LoVo (cell line): ENCODE results near the gene DDX23.

Source experiments
- DNase-seq: peaks from one replicate; pipeline ENCODE4 v3.0.0-alpha.2; 2016; ENCODE audit warnings: low spot score

The DDX23 gene

DNA sequence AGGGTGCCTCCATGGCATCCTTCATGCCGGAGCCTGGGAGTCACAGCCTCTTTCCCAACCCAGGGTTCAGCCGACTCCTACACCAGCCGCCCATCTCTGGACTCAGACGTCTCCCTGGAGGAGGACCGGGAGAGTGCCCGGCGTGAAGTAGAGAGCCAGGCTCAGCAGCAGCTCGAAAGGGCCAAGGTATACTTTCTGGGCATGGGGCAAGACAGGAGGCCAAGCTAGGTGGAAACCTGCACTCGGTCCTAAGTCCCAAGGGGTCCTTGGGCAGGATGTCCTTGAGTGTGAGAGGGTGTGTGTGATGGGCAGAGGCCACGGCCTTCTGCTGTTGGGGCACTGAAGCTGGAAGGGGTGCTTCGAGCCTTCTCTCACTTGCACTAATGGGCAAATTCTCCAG, 28.7 kb downstream of the DDX23 start:
- no peak for DNase-seq

DNA sequence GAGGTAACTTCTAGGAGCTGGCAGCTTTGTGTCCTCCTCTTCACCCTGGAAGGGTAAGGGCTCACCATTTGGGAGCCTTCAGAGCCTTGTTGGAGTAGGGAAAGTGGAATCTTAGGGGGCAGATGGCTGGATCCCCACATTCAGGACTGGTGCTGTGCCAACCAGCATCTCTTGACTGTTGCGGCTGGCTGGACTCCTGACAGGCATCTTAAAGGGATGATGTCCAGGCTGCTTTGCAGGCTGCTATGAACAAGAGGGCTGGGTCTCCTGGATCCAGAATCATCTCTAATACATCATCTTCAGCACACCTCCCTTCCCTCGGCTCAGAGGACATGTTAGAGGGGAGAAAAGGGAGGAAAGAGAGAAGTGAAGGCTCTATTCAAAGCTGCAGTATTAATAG, 29.3 kb downstream of the DDX23 start:
- no peak for DNase-seq

DNA sequence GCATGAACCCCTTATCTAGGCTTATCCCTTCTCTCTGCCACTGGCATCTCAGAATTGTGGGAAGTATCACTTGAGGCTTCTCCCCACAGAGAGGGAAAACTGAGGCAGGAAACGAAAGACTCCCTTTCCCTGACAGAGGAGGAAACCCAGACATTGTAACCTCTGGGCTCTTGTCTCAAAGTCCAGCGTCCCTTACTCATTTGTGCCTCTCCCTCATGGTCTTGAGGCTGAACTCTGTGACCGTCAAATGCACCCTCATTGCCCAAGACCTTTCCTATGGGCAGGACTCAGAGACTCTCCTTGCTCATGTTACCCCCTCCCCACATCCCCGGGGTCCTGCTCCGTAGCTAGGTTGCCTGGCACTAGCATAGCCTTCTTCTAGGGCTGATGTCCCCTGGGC, 29.8 kb downstream of the DDX23 start:
- no peak for DNase-seq

DNA sequence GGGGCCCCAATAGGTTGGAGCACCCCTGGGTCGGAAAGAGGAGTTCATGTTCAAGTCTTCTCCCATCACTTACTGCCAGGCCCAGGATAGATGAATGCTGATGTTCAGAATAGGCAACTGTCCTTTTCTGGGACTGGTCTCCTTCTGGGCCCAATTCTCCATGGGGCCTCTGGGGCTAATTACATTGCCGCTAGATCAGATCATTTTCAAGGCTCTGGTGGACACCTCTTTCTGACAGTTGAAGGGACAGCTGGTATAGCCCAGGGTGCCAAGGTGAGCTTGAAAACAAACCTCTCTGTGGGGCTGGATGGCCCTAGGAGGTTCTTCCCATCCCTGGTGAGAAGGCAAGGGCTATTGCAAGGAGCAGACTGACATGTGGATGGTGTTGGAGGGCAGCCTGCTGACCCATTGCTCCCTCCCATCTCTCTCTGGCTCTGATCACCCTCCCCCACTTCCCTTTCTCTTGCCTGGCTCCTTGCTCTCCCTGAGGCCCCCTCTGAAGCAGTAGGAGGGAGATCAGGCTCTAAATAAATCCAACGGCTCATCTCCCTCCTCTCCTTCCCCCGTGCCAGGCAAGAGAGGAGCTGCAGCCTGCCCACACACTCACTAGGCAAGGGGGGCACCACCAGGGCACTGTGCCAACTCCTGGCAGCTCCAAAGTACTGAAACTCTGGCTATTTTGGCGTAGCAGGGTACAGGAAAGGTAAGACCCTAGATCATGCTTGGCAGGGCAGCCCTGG, 31.8 kb downstream of the DDX23 start:
- no peak for DNase-seq

DNA sequence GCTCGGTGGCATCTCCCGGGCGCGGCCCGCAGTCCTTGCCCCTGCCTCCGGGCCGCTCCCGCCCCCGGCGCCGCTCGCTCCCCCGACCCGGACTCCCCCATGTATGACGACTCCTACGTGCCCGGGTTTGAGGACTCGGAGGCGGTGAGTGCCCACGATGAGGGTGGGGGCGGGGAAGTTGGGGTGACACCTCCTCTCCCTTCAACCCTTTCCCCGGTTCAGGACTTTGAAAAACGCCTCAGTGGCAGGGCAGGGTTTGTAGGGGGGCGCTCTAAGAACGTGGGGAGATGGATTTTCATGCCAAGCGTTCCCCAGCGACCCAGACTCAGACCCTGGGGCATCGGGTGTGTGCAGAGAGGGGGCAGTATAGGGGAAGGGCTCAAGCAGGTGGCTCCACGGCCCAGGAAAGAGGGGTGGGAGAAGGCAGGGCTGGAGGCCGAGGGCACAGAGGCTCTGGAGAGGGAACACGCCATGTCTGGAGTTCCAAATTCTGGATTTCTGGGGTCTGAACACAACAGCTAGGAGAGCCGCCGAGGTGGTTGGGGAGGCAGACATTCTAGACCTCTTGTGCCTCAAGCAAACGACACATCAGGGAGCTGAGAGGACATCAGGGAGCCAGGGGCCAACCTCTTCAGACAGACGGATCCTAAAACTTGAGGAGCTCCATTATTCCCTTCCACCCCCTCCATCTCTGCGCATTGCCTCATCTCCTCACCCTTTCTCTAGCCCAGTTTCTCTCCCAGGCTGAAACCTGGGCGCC, 33.0 kb downstream of the DDX23 start:
- no peak for DNase-seq

DNA sequence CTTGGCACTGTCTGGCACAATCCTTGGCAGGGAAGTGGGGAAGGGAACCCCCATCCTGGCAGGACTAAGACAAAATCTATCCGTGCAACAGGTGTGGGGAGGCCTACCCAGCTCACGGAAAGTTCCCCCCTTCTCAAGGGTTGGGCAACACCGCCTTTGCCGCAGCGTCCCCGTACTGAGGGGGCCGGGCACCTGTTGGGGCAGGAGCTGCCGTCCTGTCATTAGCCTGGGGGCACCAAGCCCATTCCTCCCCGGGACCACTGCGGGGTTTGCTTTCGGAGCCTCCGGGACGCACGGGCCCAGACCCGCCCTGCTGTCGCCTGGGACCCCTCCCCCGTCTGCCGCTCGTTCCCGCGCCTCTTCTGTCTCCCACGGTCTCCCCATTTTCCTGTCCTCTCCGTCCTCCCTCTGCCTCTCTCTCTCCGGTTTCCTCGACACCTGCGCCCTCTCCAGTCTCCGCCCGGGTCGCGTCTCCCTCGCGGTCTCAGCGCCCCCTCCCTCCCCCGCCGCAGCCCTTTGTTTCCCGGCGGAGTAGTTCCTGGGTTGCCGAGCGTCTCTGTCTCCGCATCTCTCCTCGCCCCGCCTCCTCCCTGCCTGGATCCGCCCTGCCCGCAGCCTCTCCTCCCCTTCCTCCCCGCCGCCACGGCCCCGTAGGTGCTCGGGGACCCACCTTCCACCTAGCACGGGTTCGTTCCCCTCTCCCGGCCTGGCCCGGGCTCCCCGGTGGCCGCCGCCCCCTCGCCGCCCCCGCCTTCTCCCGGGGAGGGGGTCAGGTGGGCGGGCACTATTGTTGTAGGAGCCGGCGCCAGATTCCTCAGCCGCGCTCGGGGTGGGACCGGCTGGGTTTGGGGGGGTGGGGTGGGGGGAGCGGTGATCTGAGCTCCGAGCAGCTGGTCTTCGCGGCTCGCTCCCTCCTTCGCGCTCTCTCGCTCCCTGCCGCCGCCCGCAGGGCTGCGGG, 33.8 kb downstream of the DDX23 start, which contains the start of gene CACNB3:
Gene CACNB3, plus strand, starts transcription at position 624 of the 958 bp plus-strand sequence. CDS start 434 bp downstream, outside the sequence.
- peak; percentile 74 for DNase-seq

DNA sequence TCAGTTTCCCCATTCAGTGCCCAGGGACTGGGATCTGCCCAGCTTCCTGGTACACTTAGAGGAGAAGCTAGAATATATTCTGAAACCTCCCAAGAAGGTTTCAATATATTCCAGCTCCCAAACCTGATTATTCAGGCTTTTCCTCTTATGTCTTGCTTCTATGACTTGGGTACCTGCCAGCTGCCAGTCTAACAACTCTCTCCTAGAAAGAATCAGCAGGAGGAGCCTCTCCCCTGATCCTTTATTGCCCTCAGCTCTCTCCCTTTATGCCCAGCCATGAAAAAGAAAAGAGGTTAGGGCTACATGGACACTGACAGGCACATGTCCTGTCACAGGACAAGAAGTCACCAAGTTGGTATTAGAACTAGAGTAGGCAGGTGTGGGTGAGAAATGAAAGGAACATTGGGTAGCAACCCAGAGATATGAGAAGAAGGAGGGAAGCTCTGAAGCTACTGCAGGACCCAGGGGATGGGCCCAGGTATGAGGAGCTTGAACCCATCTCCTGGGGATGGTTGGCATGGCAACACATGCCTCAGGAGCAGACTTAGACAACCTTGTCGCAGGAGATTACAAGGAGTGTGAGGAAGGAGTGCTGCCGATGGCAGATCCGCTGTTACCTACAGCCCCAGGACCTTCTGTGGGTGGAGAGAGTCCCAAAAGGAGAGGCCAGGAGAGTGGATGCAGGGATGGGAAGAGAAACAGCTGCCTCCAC, 35.7 kb downstream of the DDX23 start:
- peak; percentile 29 for DNase-seq

DNA sequence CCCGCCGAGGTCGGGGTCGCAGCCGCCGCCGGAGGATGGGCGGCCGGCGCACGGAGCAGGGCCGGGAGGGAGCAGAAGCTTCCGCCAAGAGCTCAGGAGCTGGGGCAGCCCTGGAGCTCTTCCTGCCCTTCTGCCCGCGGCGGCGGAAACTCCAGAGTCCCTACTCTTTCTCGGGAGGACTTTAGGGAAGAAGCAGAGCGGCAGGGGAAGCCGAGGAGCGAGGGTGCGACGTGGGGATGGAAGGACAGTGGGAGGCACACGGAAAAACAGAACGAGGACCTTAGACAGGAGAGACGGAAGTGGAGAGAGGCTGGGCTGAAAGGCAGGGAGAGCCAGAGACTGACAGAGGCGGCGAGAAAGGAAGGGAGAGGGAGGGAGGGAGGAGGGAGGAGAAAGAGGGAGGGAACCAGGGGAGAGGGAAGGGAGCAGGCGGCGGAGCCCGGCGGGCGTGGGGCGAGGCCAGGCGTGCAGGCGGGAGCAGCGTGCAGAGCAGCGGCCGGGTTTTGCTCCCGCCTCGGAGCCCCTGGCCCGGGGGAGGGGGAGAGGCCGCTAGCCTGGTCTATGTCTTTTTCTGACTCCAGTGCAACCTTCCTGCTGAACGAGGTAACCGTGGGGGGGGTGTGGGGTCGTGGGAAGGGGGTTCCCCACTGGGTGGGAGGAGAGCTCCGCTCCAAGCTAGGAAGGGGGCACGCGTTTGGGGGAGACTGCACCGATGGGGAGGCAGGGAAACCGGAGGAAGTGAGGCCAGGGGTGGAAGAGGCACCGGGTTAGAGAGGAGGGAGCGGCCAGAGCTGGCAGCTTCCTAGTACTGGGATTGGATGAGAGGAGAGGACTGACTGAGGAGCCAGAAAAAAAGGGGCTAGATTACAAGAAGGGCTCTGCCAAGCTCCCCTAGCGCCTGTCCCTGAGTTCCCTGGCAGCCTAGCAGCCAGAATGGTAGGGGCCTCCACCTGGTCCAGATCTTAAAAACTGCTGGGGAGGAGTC, 36.5 kb downstream of the DDX23 start:
- DNase-seq = peak; percentile 89

DNA sequence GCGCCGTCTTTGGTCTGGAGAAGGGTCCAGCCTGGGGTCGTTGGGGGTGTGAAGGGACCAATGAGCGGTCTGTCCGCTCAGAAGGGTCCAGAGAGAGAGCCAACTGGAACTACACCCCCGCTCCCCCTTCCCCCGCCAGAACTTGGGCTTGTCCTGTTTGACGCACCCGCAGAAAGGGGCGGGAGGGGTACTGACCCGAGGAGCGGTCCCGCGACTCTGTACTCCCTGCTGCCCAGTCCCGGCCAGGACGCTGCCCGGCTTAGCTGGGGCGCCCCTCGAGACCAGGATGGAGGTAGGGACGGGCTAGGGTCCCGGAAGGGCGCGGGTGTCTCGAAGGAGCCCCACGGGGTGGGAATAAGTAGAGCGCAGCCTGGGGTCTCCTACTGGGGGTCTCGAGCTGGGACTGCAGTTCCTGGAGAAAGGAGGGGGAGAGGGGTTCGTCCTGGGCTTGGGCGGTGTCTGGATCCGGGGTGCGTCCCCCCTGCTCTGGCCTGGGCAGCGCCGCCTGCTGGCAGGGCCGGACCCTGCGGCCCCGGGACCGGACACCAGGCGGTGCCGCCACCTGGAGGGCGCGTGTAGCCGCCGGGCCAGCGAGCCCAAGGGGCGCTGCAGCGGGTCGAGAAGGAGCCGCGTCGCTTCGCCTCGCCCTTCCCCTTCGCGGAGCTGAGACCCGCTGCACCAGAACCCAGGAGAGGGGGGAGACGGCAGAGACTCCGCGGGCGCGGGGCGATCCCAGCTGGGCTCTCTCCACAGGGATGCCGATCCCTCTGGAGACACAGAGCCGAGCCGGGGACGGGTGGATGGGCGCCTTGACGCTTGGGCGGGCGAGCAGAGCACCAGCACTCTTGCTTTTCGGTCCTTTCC, 37.5 kb downstream of the DDX23 start:
- peak; percentile 89 for DNase-seq

DNA sequence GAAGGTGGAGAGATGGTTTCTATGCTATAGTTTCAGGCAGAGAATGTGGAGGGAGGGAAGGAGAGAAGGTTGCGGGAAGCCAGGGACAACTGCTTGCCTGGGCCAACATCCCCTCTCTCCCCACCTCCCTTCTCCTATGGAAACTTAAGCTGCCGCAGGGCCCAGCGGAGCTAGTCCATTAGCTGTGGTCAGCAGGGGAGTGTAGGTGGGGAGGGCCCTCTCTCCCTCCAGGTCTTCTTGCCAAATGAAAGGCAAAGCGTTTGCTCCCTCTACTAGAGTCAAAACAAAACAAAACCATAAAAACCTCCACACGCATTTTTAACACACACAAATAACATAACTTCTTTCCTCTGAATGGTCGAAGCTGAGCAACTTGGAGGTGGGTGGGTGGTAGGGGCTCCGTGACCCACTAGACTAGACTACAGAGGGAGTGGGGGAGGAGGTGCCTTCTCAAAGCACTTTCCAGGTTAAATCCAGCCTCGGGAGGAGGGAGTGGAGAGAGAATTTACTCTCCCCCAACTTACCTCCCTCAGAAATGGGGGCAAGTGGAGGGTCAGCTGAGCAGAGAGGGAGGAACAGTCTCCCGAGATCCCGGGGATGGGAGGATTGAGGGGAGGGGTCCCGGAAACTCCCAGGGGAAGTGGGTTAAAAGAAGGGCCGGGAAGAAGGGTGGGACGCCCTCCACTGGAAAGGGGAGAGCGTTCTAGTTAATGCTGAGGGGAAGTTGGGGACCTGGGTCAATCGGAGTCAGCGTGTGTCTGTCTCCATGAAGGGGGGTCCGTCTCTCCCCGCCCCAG, 38.3 kb downstream of the DDX23 start:
- DNase-seq = no peak

DNA sequence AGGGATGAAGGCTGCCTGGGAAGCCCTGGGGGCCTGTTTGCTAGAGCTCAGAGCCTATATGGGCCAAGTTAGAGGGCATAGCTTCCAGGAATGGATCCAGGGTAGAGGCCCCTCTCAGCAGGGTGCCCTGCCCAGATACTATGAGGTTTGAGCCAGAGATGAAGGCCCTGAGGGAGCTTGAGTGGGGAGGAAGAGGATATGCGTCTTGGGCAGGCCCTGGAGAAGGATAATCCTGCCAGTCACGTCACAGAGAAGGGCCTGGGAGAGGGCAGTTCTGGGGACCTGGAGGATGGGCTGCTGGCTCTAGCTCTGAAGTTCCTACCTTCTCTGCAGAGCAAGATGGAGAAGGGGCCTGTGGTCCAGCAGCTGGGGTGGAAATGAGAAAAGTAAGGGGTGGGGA, 39.6 kb downstream of the DDX23 start:
- DNase-seq = no peak

DNA sequence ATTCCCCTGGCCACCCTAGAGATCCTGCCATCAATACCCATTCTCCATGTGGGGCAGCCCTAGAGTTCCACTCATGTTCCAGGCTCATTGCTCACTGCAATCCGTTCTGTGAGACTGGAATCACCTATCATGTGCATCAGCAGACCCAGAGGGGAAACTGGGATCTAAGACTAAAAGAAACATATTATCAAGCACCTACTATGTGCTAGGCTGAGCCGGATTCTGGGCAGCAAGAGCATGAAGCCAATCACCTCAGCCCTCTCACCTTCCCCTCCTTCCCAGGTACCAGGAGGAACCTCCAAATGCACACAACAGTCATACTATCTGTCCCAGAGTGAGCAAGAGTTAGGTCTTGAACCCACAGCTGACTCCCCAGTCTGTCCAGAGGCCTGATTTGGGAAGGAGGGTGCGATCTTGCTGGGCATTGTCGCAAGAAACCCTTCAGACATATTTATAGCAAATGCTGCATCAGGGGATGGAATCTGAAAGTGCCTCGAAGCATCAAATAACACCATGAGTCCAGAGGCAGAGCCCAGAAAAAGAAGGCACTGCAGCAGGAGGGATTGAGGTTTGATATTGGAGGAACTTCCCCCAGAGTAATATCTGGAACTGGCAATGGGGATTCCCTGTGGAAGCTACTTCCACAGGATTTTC, 40.4 kb downstream of the DDX23 start:
- DNase-seq = no peak

DNA sequence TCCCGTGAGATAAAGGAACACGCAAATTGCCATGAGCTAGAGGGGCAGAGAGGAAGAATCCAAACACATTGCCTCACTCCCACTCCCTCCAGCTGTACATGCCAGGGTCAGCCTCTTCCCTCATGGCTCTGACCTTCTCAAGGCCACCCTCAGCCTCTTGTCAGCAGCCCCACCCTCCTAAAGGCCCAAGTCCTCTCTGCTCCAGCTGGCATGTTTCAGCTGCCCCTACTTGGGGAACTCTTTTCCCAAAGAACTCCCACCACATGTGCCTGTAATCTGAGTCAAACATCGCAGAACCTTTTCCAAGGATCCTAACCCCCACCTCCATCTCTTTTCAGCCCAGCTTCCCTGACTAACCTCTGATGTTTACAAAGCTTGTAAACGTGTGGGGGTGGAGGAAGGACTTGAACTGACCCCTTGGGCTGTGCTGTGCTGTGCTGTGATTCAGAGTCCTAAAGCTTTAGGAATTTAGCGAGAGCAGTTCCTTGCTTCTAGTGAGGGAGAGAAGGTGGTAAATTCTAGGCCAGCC, 41.0 kb downstream of the DDX23 start:
- no peak for DNase-seq

DNA sequence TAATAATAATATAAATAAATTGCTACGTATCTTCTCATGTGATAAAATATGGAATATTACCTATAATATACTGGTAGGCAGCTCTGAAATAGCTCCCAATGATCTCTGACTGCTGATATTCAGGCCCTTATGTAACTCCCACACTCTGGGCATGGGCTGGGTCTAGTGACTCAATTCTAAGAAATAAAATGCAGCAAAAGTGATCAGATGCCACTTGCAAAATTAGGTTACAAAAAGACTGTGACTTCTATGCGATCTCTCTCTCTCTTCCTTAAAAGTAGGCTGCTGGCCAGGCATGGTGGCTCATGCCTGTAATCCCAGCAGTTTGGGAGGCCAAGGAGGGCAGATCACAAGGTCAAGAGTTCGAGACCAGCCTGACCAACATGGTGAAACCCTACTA, 44.0 kb downstream of the DDX23 start:
- DNase-seq = no peak

DNA sequence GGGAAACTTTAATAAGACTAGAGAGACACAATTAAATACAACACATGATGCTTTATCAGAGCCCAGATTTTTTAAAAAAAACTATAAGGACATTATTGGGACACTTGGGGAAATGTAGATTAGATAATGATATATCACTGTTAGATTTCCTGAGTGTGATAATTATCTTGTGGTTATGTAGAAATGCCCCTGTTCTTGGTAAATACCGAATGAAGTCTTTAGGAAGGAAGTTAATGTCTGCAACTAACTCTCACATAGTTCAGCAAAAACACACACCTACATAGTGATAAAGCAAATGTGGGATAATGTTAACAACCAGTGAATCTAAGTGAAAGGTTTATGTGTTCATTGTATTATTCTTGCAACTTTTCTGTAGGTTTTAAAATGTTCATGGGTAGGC, 48.3 kb downstream of the DDX23 start:
- DNase-seq = no peak

DNA sequence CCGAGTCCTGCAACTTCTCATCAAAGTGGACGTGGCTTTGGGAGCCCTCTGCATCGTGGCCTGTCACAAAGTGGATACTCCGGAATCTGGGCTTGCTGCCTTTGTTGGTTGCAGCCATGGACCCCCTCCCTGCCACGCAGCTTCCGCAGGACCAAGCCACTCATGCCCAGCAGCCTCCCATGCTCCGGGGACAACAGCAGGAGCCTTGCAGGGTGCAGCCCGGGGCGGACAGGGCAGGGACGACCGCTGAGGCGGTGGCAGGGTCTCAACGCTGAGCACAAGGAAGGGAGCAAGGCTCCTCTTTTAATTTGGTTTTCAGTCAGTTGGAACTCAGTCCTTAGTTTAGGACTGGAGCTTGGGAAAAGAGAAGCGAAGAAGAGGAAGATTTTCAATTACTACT, 51.0 kb downstream of the DDX23 start:
- DNase-seq = no peak

DNA sequence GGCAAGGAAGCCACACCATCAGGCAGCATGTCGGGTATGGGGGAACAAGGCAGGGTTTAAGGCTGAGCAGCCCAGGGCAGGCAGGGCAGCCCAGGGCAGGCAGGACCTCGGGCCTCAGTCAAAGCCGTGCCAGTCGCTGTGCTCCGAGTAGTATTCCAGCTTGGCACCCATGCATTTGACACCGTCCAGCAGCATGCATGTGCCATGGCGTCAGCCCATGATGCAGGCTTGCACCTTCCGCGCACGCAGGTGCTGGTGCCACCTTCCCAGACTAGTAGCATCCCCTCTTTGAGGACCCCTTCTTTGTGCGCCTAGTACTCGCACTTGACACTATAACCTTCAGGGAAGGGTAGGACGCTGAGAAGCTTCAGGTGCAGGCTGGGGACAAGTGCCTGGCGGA, 51.5 kb downstream of the DDX23 start:
- no peak for DNase-seq

DNA sequence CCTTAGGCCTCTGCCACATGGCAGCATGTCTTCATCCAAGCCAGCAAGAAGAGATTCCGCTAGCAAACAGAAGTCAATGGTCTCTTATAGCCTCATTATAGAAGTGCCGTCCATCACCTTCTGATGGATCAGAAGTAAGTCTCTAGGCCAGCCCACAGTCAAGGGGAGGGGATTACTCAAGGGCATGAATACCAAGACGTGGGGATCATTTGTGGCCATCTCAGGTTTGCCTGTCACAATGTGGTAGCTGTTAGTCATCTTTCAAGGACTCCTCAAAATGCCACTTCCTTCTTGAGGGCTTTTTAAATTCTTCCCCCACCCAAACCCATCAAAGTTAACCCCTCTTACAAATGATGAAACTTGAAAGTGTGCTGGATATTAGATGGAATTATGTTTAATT, 55.0 kb downstream of the DDX23 start:
- DNase-seq = no peak
